ENCODE data around the gene LTB4R. TPM values are rescaled to one million over a fixed set of nuclear protein-coding genes. Genes with fewer than 3 reads are reported as not detected.

Gene LTB4R
- 10 to 100 TPM; 11.6 to 11.7 TPM for total RNA-seq

GRCh38 chr14:24310646-24311604 is at the start of gene LTB4R:
TSS of gene LTB4R (plus strand) at chr14:24311502. CDS start at chr14:24315652, 4,150 bp downstream.
- DNase-seq: peak; percentile 74
- Mint-ChIP-seq H3K36me3 (ENCODE audit: low read depth) (peaks cover 35% of the 10 kb centered on the region), H3K4me1 (ENCODE audit: low read depth) (peaks cover 66% of the 10 kb centered on the region), H3K4me3 (peak within 1 kb of the TSS; percentile 58), H3K27ac (peak within 1 kb of the TSS; percentile 81), H3K27me3 (no peaks in the 10 kb centered on the region), H3K9me3 (no peaks in the 10 kb centered on the region)
- ATAC-seq: peak; percentile 87
- ChIA-PET POLR2A (interaction anchor here (0.7 to 5.3 kb wide), 19 partner anchors 11 to 131 kb away, joined by 3 to 54 read pairs (median 4); partner anchors contain the start of genes CBLN3, CHMP4A, DHRS1 and GMPR2), CTCF (interaction anchor here (0.8 to 28.2 kb wide), 13 partner anchors 8 to 126 kb away, joined by 3 to 873 read pairs (median 34); partner anchors contain the start of genes ADCY4, DHRS1, GMPR2 and KHNYN)
- TF ChIP-seq CTCF (IDR thresholded peaks at IDR 0.05): peak; percentile 63
- intact Hi-C loops (cut with micrococcal nuclease): no loop called here

DNA sequence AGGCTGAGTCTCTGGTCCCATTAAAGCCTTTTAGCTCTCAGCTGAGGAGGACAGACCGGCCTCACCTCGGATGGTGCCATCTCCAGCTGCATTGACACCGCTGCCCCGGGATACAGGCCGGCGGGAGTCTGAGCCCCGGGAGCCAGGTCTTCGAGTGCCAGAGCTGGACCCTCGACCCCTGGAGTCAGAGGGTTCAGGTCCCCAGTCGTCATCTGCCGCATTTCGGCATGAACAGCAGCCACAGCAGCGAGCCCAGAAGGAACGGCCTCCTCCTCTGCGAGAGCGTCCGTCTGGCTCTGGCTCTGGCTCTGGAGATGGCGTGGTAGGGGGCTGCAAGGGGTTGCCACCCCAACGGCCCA is 49.4 kb upstream of the LTB4R start:
- H3K36me3 Mint-ChIP-seq (ENCODE audit: low read depth): peaks cover 4% of the 10 kb centered on the region
- no peaks in the 10 kb centered on the region for H3K9me3 Mint-ChIP-seq
- intact Hi-C loops (cut with micrococcal nuclease): no loop called here
- ChIA-PET CTCF (interaction anchor here (0.9 to 2.1 kb wide), 4 partner anchors 9 to 76 kb away, joined by 3 to 9 read pairs (median 6); partner anchors contain the start of genes RABGGTA and TINF2), POLR2A (interaction anchor here (0.8 to 2.0 kb wide), 2 partner anchors 9 to 28 kb away, joined by 3 to 10 read pairs; partner anchors contain the start of gene RABGGTA)
- no peaks in the 10 kb centered on the region for H3K27me3 Mint-ChIP-seq
- no peak overlapping the region for H3K4me3 Mint-ChIP-seq
- ATAC-seq: no peak
- H3K27ac Mint-ChIP-seq: no peak overlapping the region
- no peaks in the 10 kb centered on the region for H3K4me1 Mint-ChIP-seq (ENCODE audit: low read depth)
- TF ChIP-seq CTCF (IDR thresholded peaks at IDR 0.05): no peak
- no peak for DNase-seq

- TF ChIP-seq CTCF (IDR thresholded peaks at IDR 0.05): no peak
- H3K36me3 Mint-ChIP-seq (ENCODE audit: low read depth): peaks cover 8% of the 10 kb centered on the region
- POLR2A ChIA-PET: interaction anchor here (0.9 to 2.0 kb wide), 4 partner anchors 8 to 168 kb away, joined by 3 to 10 read pairs (median 4); partner anchors contain the start of gene RABGGTA
- H3K27ac Mint-ChIP-seq: no peak within 1 kb of the TSS
- H3K9me3 Mint-ChIP-seq: no peaks in the 10 kb centered on the region
- no peak for DNase-seq
- H3K4me3 Mint-ChIP-seq: no peak within 1 kb of the TSS
- intact Hi-C loops (cut with micrococcal nuclease): no loop called here
- ATAC-seq: peak; percentile 34
- H3K4me1 Mint-ChIP-seq (ENCODE audit: low read depth): no peaks in the 10 kb centered on the region
- no peaks in the 10 kb centered on the region for H3K27me3 Mint-ChIP-seq
- CTCF ChIA-PET: interaction anchor here (1.1 to 2.1 kb wide), 5 partner anchors 8 to 47 kb away, joined by 3 to 9 read pairs (median 4); partner anchors contain the start of genes LTB4R2, RABGGTA and TINF2
Measured at GRCh38 chr14:24262821-24263733, 48.2 kb upstream of the LTB4R start, which contains the start of gene TGM1. TSS of gene TGM1 (minus strand) at chr14:24263177. CDS start at chr14:24262352, 825 bp downstream.

- no peaks in the 10 kb centered on the region for H3K4me1 Mint-ChIP-seq (ENCODE audit: low read depth)
- TF ChIP-seq CTCF (IDR thresholded peaks at IDR 0.05): no peak
- POLR2A ChIA-PET: interaction anchor here (1.2 to 1.4 kb wide), 2 partner anchors 27 to 168 kb away, joined by 3 to 5 read pairs; no protein-coding TSS in a partner anchor
- H3K27ac Mint-ChIP-seq: no peak overlapping the region
- H3K4me3 Mint-ChIP-seq: no peak overlapping the region
- DNase-seq (no peak), ATAC-seq (no peak)
- intact Hi-C loops (cut with micrococcal nuclease): no loop called here
- no peaks in the 10 kb centered on the region for H3K27me3 Mint-ChIP-seq
- CTCF ChIA-PET: interaction anchor here (1.1 to 1.4 kb wide), 3 partner anchors 16 to 33 kb away, joined by 3 to 5 read pairs (median 3); no protein-coding TSS in a partner anchor
- no peaks in the 10 kb centered on the region for H3K9me3 Mint-ChIP-seq
- peaks cover 11% of the 10 kb centered on the region for H3K36me3 Mint-ChIP-seq (ENCODE audit: low read depth)
Measured at GRCh38 chr14:24263848-24264247, 47.5 kb upstream of the LTB4R start.

Data from activated CD8-positive, alpha-beta T cell treated with anti-CD3 and anti-CD28 coated beads for 36 hours (primary cell).